ENCODE results near the gene KCNH2.
A peak's percentile ranks its signal among the peaks of the same experiment; 100 is the strongest.

The KCNH2 gene

GRCh38 chr7:150992833-150993302 is 14.7 kb upstream of the KCNH2 start:
- peaks cover 4 to 23% of the 10 kb centered on the region in 2 donors for H3K4me1 ChIP-seq (ENCODE audit: control insufficient read depth in 1 of 2, insufficient read depth in 2 of 2, low read length in 2 of 2)
- no peaks in the 10 kb centered on the region for H3K27me3 ChIP-seq (ENCODE audit: low read depth, low read length)
- H3K9me3 ChIP-seq (ENCODE audit: control insufficient read depth in 1 of 2, low read length in 2 of 2), result no peaks in the 10 kb centered on the region
- H3K36me3 ChIP-seq (ENCODE audit: control insufficient read depth in 1 of 2, insufficient read depth in 2 of 2, low read length in 2 of 2), result no peaks in the 10 kb centered on the region
- no peak overlapping the region for H3K27ac ChIP-seq (ENCODE audit: low read length)
- no peak overlapping the region for H3K4me3 ChIP-seq (ENCODE audit: low read depth in 1 of 2, low read length in 2 of 2)

GRCh38 chr7:150992051-150992640 is 14.0 kb upstream of the KCNH2 start:
- Histone ChIP-seq H3K36me3 (ENCODE audit: control insufficient read depth in 1 of 2, insufficient read depth in 2 of 2, low read length in 2 of 2) (no peaks in the 10 kb centered on the region), H3K4me3 (ENCODE audit: low read depth in 1 of 2, low read length in 2 of 2) (no peak overlapping the region), H3K27ac (ENCODE audit: low read length) (no peak overlapping the region), H3K27me3 (ENCODE audit: low read depth, low read length) (no peaks in the 10 kb centered on the region), H3K4me1 (ENCODE audit: control insufficient read depth in 1 of 2, insufficient read depth in 2 of 2, low read length in 2 of 2) (peaks cover 4 to 23% of the 10 kb centered on the region in 2 donors), H3K9me3 (ENCODE audit: control insufficient read depth in 1 of 2, low read length in 2 of 2) (no peaks in the 10 kb centered on the region)

- peaks cover 4 to 23% of the 10 kb centered on the region in 2 donors for H3K4me1 ChIP-seq (ENCODE audit: control insufficient read depth in 1 of 2, insufficient read depth in 2 of 2, low read length in 2 of 2)
- no peaks in the 10 kb centered on the region for H3K36me3 ChIP-seq (ENCODE audit: control insufficient read depth in 1 of 2, insufficient read depth in 2 of 2, low read length in 2 of 2)
- H3K27me3 ChIP-seq (ENCODE audit: low read depth, low read length), result no peaks in the 10 kb centered on the region
- H3K9me3 ChIP-seq (ENCODE audit: control insufficient read depth in 1 of 2, low read length in 2 of 2), result no peaks in the 10 kb centered on the region
- H3K4me3 ChIP-seq (ENCODE audit: low read depth in 1 of 2, low read length in 2 of 2), result no peak within 1 kb of the TSS
- H3K27ac ChIP-seq (ENCODE audit: low read length), result no peak within 1 kb of the TSS
Observed at GRCh38 chr7:150990416-150991186, 12.5 kb upstream of the KCNH2 start, which contains the start of gene NOS3. Gene NOS3, plus strand, starts transcription at chr7:150991017. Its CDS starts 2,787 bp downstream, at chr7:150993804.

- Histone ChIP-seq H3K27me3 (ENCODE audit: low read depth, low read length) (no peaks in the 10 kb centered on the region), H3K4me3 (ENCODE audit: low read depth in 1 of 2, low read length in 2 of 2) (peak overlapping the region in 1 of 2 donors; percentile 31), H3K9me3 (ENCODE audit: control insufficient read depth in 1 of 2, low read length in 2 of 2) (no peaks in the 10 kb centered on the region), H3K27ac (ENCODE audit: low read length) (no peak overlapping the region), H3K36me3 (ENCODE audit: control insufficient read depth in 1 of 2, insufficient read depth in 2 of 2, low read length in 2 of 2) (no peaks in the 10 kb centered on the region), H3K4me1 (ENCODE audit: control insufficient read depth in 1 of 2, insufficient read depth in 2 of 2, low read length in 2 of 2) (peaks cover 4 to 23% of the 10 kb centered on the region in 2 donors)
Observed at GRCh38 chr7:150989456-150989855, 11.3 kb upstream of the KCNH2 start.

- Histone ChIP-seq H3K9me3 (ENCODE audit: control insufficient read depth in 1 of 2, low read length in 2 of 2) (no peaks in the 10 kb centered on the region), H3K27me3 (ENCODE audit: low read depth, low read length) (no peaks in the 10 kb centered on the region), H3K27ac (ENCODE audit: low read length) (no peak overlapping the region), H3K4me1 (ENCODE audit: control insufficient read depth in 1 of 2, insufficient read depth in 2 of 2, low read length in 2 of 2) (peaks cover 4 to 23% of the 10 kb centered on the region in 2 donors), H3K36me3 (ENCODE audit: control insufficient read depth in 1 of 2, insufficient read depth in 2 of 2, low read length in 2 of 2) (no peaks in the 10 kb centered on the region), H3K4me3 (ENCODE audit: low read depth in 1 of 2, low read length in 2 of 2) (peak overlapping the region; percentile 16 to 31)
Observed at GRCh38 chr7:150988230-150989226, 10.4 kb upstream of the KCNH2 start.

- no peak overlapping the region for H3K27ac ChIP-seq (ENCODE audit: low read length)
- no peaks in the 10 kb centered on the region for H3K27me3 ChIP-seq (ENCODE audit: low read depth, low read length)
- H3K36me3 ChIP-seq (ENCODE audit: control insufficient read depth in 1 of 2, insufficient read depth in 2 of 2, low read length in 2 of 2), result no peaks in the 10 kb centered on the region
- peaks cover 4 to 23% of the 10 kb centered on the region in 2 donors for H3K4me1 ChIP-seq (ENCODE audit: control insufficient read depth in 1 of 2, insufficient read depth in 2 of 2, low read length in 2 of 2)
- no peaks in the 10 kb centered on the region for H3K9me3 ChIP-seq (ENCODE audit: control insufficient read depth in 1 of 2, low read length in 2 of 2)
- no peak overlapping the region for H3K4me3 ChIP-seq (ENCODE audit: low read depth in 1 of 2, low read length in 2 of 2)
Observed at GRCh38 chr7:150986556-150986955, 8.4 kb upstream of the KCNH2 start.

GRCh38 chr7:150986099-150986512 is 8.0 kb upstream of the KCNH2 start:
- Histone ChIP-seq H3K27me3 (ENCODE audit: low read depth, low read length) (no peaks in the 10 kb centered on the region), H3K4me1 (ENCODE audit: control insufficient read depth in 1 of 2, insufficient read depth in 2 of 2, low read length in 2 of 2) (peaks cover 4 to 23% of the 10 kb centered on the region in 2 donors), H3K27ac (ENCODE audit: low read length) (no peak overlapping the region), H3K4me3 (ENCODE audit: low read depth in 1 of 2, low read length in 2 of 2) (no peak overlapping the region), H3K9me3 (ENCODE audit: control insufficient read depth in 1 of 2, low read length in 2 of 2) (no peaks in the 10 kb centered on the region), H3K36me3 (ENCODE audit: control insufficient read depth in 1 of 2, insufficient read depth in 2 of 2, low read length in 2 of 2) (no peaks in the 10 kb centered on the region)

- no peaks in the 10 kb centered on the region for H3K36me3 ChIP-seq (ENCODE audit: control insufficient read depth in 1 of 2, insufficient read depth in 2 of 2, low read length in 2 of 2)
- no peaks in the 10 kb centered on the region for H3K27me3 ChIP-seq (ENCODE audit: low read depth, low read length)
- no peak overlapping the region for H3K4me3 ChIP-seq (ENCODE audit: low read depth in 1 of 2, low read length in 2 of 2)
- H3K27ac ChIP-seq (ENCODE audit: low read length), result no peak overlapping the region
- no peaks in the 10 kb centered on the region for H3K9me3 ChIP-seq (ENCODE audit: control insufficient read depth in 1 of 2, low read length in 2 of 2)
- H3K4me1 ChIP-seq (ENCODE audit: control insufficient read depth in 1 of 2, insufficient read depth in 2 of 2, low read length in 2 of 2), result peaks cover 4 to 29% of the 10 kb centered on the region in 2 donors
Observed at GRCh38 chr7:150983893-150984368, 5.8 kb upstream of the KCNH2 start.

- Histone ChIP-seq H3K27me3 (ENCODE audit: low read depth, low read length) (peaks cover under 1% of the 10 kb centered on the region), H3K27ac (ENCODE audit: low read length) (no peak overlapping the region), H3K4me1 (ENCODE audit: control insufficient read depth in 1 of 2, insufficient read depth in 2 of 2, low read length in 2 of 2) (peaks cover 0 to 25% of the 10 kb centered on the region in 2 donors), H3K9me3 (ENCODE audit: control insufficient read depth in 1 of 2, low read length in 2 of 2) (no peaks in the 10 kb centered on the region), H3K36me3 (ENCODE audit: control insufficient read depth in 1 of 2, insufficient read depth in 2 of 2, low read length in 2 of 2) (no peaks in the 10 kb centered on the region), H3K4me3 (ENCODE audit: low read depth in 1 of 2, low read length in 2 of 2) (no peak overlapping the region)
Observed at GRCh38 chr7:150982351-150982750, 4.2 kb upstream of the KCNH2 start.

GRCh38 chr7:150981644-150982043 is 3.5 kb upstream of the KCNH2 start:
- Histone ChIP-seq H3K4me1 (ENCODE audit: control insufficient read depth in 1 of 2, insufficient read depth in 2 of 2, low read length in 2 of 2) (peaks cover 0 to 27% of the 10 kb centered on the region in 2 donors), H3K27ac (ENCODE audit: low read length) (no peak overlapping the region), H3K27me3 (ENCODE audit: low read depth, low read length) (peaks cover 7% of the 10 kb centered on the region)

More at GRCh38 chr7:150981644-150982043, 3.5 kb upstream of the KCNH2 start:
- no peaks in the 10 kb centered on the region for H3K36me3 ChIP-seq (ENCODE audit: control insufficient read depth in 1 of 2, insufficient read depth in 2 of 2, low read length in 2 of 2)
- no peak overlapping the region for H3K4me3 ChIP-seq (ENCODE audit: low read depth in 1 of 2, low read length in 2 of 2)
- no peaks in the 10 kb centered on the region for H3K9me3 ChIP-seq (ENCODE audit: control insufficient read depth in 1 of 2, low read length in 2 of 2)
